AG04450 (cell line): ENCODE data around the gene RBFOX2. TPM values are rescaled to one million over a fixed set of nuclear protein-coding genes. Genes with fewer than 3 reads are reported as not detected.

ENCODE experiments used
- CTCF ChIA-PET: fragments of 300-600, 350-600 bp; formaldehyde crosslinking; extraction: SDS; loops from one replicate; lab custom pipeline; 2022; ENCODE audit warnings: antibody characterized with exemption, inconsistent platforms; lab: Charles Lee
- POLR2A ChIA-PET: fragments of 350-600 bp; formaldehyde crosslinking; extraction: SDS; loops from one replicate; lab custom pipeline; 2021; ENCODE audit warnings: antibody characterized with exemption, inconsistent platforms; lab: Yijun Ruan, JAX
- DNase-seq: peaks from one replicate; pipeline ENCODE4 v3.0.0-alpha.2; 2011; ENCODE audit warnings: low read depth, low spot score
- H3K27ac ChIP-seq: one replicate; pipeline ENCODE4 v1.5.1; 2012; ENCODE audit warnings: low read depth, low read length, control low read depth
- H3K27me3 ChIP-seq: one replicate; pipeline ENCODE4 v1.6.0; 2012; ENCODE audit warnings: low read length; ENCODE audit not compliant: control insufficient read depth, insufficient read depth
- H3K4me3 ChIP-seq: 2 replicates; pipeline ENCODE4 v1.5.1; 2011; ENCODE audit warnings: mild to moderate bottlenecking, low read depth, low read length, control low read depth
- H3K9me3 ChIP-seq: 2 replicates; pipeline ENCODE4 v1.5.1; 2012; ENCODE audit warnings: low read length; ENCODE audit not compliant: control insufficient read depth, insufficient read depth
- polyA plus RNA-seq: library from polyadenylated mRNA; depleted of rRNA; stranded (reverse); fragments of >200 nt; gene quantifications from 2 replicates; pipeline ENCODE4 v1.2.3, GENCODE V29; 2011
- TF ChIP-seq, protein P1 (sequence below): IDR thresholded peaks from 2 replicates; pipeline ENCODE4 v1.5.1; 2011; ENCODE audit warnings: low read depth, low read length, control low read depth, inconsistent platforms

The RBFOX2 gene
- polyA plus RNA-seq, 1 experiment: 288 TPM

DNA sequence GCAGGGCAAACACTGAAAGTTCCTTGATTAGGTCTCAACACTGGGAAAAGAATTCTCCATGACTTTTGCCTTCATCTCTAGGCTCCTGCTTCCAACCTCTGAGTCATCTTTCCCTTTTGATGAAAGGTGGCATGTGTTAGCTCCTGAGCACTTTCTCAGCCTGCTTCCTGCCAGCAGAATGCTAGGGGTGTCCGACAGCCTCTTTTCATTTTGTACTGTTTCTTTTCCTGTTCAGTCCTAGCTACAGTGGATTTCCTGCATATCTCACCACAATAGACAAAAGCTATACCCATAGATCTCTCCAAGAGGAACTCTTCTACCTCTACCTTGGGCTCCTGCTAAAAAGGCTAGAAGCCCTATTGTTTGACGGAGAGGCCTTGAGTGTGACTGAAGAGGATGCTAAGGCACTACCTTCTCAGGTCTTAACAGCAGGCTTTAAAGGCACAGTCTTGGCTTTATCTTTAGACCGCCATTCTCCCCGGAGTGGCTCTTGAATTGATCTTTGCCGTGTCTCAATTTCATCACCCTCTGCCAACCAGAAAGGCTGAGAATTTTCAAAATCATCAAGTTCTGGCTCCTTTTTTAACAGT lies 145.5 kb downstream of the RBFOX2 start:
- POLR2A ChIA-PET: no interaction called here
- H3K27ac ChIP-seq: no peak overlapping the region
- H3K4me3 ChIP-seq: no peak overlapping the region
- TF ChIP-seq, protein P1, sequence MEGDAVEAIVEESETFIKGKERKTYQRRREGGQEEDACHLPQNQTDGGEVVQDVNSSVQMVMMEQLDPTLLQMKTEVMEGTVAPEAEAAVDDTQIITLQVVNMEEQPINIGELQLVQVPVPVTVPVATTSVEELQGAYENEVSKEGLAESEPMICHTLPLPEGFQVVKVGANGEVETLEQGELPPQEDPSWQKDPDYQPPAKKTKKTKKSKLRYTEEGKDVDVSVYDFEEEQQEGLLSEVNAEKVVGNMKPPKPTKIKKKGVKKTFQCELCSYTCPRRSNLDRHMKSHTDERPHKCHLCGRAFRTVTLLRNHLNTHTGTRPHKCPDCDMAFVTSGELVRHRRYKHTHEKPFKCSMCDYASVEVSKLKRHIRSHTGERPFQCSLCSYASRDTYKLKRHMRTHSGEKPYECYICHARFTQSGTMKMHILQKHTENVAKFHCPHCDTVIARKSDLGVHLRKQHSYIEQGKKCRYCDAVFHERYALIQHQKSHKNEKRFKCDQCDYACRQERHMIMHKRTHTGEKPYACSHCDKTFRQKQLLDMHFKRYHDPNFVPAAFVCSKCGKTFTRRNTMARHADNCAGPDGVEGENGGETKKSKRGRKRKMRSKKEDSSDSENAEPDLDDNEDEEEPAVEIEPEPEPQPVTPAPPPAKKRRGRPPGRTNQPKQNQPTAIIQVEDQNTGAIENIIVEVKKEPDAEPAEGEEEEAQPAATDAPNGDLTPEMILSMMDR: no peak
- no peaks in the 10 kb centered on the region; the same call in 1 of the 2 replicates for H3K9me3 ChIP-seq
- H3K27me3 ChIP-seq: no peaks in the 10 kb centered on the region
- no peak for DNase-seq
- CTCF ChIA-PET: interaction anchor here (1.1 kb wide), 1 partner anchor 183 kb away, joined by 5 read pairs; no protein-coding TSS in a partner anchor

DNA sequence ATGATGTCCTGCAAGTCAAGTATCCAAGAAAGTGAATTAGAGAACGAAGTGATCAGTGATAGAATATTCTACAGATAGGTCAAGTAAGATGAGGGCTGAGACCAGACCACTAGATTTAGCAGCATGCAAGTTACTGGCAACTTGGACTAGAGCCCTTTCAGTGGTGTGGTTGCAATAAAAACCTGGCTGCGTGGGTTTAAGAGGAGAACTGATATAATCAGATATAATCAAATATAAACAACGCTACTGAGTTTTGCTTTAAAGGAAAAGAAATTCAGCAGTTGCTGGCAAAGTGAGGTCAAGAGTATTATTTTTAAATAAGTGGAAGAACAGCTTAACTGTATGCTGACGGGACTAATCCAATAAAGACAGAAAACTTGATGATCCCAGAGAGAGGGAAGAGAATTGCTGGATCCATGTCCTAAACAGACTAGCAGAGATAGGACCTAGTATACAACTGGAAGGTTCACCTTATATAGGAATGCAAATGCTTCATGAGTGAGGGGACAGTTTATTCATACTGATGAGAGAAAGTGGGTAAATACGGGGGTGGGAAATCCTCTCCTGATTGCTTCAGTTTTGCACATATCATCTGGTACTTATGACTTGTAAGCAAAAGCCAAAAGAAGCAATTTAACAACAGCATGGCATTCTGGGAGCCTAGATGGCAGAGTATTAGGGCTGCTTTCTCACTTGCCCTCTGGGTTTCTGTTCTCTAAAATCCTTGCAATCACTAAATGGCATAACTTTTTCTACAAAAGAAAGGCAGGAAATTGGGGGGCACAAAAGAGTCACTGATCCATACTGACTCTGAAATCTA lies 146.2 kb downstream of the RBFOX2 start:
- no peak overlapping the region for H3K27ac ChIP-seq
- ChIA-PET POLR2A (no interaction called here), CTCF (interaction anchor here (1.1 kb wide), 1 partner anchor 183 kb away, joined by 5 read pairs; no protein-coding TSS in a partner anchor)
- no peak for DNase-seq
- no peaks in the 10 kb centered on the region; the same call in 1 of the 2 replicates for H3K9me3 ChIP-seq
- no peak overlapping the region for H3K4me3 ChIP-seq
- TF ChIP-seq, protein P1: no peak
- no peaks in the 10 kb centered on the region for H3K27me3 ChIP-seq

DNA sequence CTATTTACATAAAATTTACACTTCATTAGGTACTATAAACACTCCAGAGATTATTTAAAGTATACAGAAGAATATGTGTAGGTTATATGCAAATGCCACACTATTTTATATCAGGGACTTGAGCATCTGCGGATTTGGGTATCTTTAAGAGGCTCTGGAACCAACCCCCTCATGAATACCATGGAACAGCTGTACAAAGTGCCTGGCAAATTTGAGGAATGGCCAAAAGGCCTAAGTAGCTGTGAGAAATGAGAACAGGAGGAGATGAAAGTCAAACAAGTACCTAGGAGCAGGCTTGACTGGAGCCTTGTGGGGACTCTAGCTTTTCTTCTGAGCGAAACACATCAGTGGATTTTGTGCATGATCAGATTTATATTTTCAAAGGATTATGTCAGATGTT lies 149.3 kb downstream of the RBFOX2 start:
- no peaks in the 10 kb centered on the region for H3K27me3 ChIP-seq
- H3K4me3 ChIP-seq: no peak overlapping the region
- H3K27ac ChIP-seq: no peak overlapping the region
- H3K9me3 ChIP-seq: no peaks in the 10 kb centered on the region; the same call in 1 of the 2 replicates
- POLR2A ChIA-PET: no interaction called here
- TF ChIP-seq, protein P1: no peak
- no peak for DNase-seq
- CTCF ChIA-PET: interaction anchor here (1.4 to 3.0 kb wide), 2 partner anchors 43 to 186 kb away, joined by 3 to 18 read pairs; no protein-coding TSS in a partner anchor

DNA sequence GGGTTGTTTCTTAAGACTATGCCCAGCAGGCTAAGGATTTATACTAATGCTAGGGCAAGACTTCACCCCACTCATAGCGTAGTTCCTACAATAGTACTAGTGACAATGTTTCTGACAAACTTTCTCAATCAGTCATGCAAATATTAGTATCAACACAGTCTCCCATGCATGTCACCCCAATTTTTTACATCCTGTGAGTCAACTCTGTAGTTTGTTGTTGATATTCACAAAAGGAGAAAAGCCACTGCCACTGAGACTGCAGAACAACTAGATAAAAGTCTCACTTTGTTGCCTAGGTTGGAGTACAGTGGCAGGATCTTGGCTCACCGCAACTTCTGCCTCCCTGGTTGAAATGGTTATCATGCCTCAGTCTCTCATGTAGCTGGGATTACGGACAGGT lies 155.2 kb downstream of the RBFOX2 start:
- Histone ChIP-seq H3K9me3 (no peaks in the 10 kb centered on the region; the same call in 1 of the 2 replicates), H3K4me3 (no peak overlapping the region), H3K27ac (no peak overlapping the region), H3K27me3 (no peaks in the 10 kb centered on the region)
- POLR2A ChIA-PET: no interaction called here
- TF ChIP-seq, protein P1: no peak
- CTCF ChIA-PET: no interaction called here
- DNase-seq: no peak

DNA sequence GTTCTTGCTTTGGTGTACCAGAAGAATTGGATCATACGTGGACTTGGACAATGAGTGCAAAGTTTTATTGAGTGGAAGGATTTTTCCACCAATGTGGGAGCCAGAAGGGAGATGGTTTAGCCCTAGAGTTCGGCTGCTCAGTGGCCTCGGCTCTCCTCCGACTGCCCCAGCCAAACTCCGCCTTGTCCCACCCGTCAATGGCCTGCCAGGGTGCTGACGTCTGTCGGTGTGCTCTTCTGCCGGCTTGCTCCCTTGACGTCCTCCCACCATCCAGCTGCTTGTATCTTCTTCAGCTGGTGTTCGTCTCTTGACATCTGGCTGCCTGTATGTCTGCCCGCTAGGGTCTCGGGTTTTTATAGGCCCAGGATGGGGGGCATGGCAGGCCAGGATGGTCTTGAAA lies 156.2 kb downstream of the RBFOX2 start:
- H3K27ac ChIP-seq: no peak overlapping the region
- CTCF ChIA-PET: interaction anchor here (0.6 to 1.5 kb wide), 2 partner anchors 193 to 442 kb away, joined by 3 to 7 read pairs; no protein-coding TSS in a partner anchor
- H3K9me3 ChIP-seq: no peaks in the 10 kb centered on the region; the same call in 1 of the 2 replicates
- H3K4me3 ChIP-seq: no peak overlapping the region
- DNase-seq: no peak
- TF ChIP-seq, protein P1: no peak
- H3K27me3 ChIP-seq: no peaks in the 10 kb centered on the region
- POLR2A ChIA-PET: no interaction called here
